GM18868 (cell line): ENCODE data around the gene PCARE.
"Not testable (repeated sequence)": the region's sequence is repeated elsewhere in the genome, so short reads cannot be mapped to it uniquely, and the experiment has no call there.

Experiments used
- ATAC-seq: cut with Tn5 transposase; IDR thresholded peaks from one replicate; pipeline ENCODE4 v1.9.1; 2021; ENCODE audit warnings: mild to moderate bottlenecking, moderate library complexity; ENCODE audit not compliant: unreplicated experiment

The PCARE gene

DNA sequence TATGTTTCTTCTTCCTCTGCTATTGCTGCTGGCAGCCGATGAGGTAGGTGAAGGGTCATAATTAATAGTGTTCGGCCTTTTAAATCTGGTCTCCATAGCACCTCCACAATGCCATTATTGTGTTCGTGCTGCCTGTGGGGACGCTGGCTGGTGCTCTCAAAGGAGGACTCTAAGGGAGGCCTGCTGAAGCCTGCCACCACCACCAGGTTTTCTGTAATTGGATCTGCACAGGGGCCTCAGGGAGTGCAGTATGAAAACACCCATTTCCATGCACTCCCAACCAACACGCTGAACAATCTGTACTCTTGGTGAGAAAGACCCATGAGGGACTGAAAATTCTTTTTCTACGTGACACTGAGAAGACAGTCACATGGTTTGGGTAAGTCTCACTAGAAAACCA is 23.2 kb upstream of the PCARE start:
- no peak for ATAC-seq

DNA sequence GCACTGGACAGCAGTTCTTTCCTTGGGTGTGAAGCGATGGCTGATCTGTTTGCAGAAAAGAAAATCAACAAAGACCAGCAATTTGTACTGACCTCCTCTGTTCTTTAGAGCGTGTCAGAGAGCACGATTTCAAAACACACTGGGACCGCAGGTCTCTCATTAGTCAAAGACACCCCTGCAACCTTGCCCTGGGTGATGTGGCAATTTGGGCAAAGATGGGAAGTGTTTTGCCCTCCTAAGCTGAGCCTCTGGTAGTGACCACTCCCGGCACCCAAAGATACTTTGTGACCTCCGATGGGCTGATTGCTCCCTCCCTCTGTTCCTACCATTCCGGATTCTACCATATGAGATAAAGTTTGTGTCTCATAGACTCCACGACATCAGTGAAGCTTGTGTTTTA is 22.6 kb upstream of the PCARE start:
- no peak for ATAC-seq

DNA sequence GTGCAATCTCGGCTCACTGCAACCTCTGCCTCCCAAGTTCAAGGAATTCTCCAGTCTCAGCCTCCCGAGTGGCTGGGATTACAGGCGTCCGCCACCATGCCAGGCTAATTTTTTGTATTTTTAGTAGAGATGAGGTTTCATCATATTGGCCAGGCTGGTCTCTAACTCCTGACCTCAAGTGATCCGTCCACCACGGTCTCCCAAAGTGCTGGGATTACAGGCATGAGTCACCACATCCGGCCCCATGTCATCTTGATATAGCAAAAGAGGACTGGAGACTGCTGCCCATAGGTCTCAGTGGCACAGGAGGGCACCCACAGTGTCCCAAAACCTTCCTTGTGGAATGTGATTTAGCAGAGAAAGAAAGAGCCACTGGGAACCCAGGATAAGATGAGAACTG is 16.0 kb upstream of the PCARE start:
- not testable (repeated sequence) for ATAC-seq

DNA sequence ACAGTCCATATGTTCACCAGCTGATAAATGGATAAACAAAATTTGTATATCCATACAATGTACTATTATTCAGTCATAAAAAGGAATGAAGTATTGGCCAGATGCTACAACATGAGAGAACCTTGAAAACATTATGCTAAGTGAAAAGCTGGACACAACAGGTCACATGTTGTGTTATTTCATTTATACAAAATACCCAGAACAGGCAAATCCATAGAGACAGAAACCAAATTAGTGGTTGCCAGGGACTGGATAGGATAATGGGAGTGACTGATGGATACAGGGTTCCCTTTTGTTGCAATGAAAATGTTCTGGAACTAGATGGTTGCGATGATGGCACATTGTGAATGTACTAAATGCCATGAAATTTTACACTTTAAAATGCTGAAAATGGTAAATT is 10.2 kb upstream of the PCARE start:
- no peak for ATAC-seq

DNA sequence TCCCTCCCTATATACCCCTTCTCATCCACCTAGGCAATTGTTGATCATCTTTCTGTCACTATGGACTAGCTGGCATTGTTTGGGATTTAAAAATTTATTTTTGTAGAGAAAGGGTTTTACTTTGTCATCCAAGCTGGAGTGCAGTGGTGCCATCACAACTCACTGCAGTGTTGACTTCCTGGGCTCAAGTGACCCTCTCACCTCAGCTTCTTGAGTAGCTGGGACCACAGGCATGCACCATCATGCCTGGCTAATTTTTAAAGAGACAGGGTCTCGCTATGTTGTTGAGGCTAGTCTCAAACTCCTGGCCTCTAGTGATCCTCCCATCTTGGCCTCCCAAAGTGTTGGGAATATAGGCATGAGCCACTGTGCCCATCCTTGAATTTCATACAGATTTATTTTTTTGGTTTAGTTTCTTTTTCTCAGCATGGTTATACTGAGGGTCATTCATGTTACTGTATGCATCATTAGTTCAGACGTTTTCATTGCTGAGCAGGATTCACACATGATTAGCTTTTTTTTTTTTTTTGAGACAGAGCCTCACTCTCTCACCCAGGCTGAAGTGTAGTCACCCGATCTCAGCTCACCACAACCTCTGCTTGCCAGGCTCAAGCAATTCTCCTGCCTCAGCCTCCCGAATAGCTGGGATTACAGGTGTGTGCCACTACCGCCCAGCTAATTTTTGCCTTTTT is 8.6 kb upstream of the PCARE start:
- ATAC-seq: no peak

DNA sequence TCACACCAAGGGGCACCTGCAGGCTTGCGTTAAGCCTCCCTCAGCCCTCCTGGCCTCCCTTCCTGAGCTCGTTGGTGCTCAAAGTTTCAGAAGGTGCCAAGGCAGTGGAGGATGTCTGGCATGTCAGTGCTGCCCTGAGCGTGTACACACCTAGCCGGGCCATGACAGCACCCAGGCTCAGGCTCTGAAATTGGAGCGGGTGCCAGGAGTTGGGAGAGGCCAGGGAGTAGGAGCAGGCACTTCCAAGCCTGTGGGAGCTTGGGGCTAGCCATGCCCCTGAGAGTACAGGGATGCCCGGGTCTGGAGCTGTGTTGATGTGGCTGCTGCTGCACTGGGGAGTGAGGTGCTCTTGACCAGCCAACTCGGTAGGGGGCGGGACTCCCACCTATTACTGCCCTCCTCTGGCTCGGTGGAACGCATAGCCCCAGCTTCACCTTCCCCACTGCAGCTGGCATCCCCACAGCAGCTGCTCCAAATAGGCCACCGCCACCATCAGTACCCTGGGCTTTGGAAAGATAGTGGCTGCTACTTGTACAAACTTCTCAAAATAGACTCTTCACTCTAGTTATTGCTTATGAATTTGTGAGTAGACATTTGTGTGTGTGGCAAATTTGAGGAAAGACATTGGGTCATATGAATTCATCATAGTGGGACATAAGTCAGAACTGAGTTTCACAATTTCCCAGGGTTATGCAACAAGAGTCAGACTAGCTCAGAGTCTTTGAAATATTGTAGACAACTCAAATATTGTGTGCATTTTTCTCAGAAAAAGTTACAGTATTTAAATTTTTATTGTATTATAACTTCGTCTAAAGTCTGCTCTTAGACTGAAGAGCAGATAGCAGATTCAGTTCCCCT is 6.8 kb upstream of the PCARE start:
- ATAC-seq: no peak

DNA sequence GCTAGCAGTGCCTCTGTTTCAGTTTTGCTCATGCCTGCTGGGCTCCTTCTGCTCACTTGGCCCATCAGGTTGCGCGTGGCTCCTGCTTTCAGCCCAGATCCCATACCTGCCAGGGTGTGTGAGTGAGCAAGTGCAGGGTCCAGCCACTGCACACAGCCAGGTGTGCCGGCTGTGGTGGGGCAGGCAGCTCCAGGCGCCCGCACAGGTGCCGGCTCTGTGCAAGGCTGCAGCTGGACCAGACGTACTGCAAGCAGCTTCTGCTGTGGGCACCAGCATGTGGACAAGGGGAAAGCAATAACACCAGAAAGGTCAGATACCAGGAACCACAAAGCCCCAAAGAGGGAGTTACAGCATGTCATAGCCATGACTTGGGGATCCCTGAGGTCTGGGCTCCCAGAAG is 5.6 kb upstream of the PCARE start:
- no peak for ATAC-seq

DNA sequence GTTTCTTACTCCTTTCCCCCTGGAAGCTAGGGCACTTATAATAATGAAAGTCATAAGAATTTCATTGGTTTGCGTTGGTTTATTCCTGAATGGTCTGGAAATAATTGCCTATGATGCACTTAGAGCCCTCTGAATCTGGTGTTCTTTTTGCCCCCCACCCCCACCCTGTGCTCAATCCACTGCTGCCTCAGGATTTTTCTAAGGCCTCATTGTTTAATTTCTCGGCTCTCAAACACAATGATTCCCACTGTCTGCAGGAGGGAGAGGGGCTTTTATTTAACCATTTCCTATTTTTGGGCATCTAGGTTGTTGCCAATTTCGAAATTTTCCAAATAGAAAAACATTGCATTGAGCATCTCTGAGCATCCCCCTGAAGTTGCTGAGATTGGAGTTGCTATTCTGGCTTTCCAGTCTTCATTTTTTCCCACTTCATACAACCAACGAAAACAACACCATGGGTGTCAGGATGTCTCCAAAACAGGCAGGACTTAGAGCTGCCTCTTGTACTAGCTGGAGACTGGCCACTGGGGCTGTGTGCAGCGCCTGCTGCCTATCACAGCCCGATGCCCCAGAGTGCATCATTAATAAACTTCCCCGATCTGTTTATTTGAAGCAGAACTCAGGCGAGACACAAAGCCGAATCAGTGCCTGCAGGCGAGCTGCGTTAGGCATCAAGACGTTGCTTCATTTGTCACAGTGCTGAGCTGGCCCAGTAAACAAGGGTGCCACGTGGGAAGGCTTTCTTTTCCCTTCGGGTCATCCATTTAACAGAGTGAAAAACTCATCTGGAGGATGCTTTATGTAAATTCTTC is 1.8 kb upstream of the PCARE start:
- ATAC-seq: no peak

DNA sequence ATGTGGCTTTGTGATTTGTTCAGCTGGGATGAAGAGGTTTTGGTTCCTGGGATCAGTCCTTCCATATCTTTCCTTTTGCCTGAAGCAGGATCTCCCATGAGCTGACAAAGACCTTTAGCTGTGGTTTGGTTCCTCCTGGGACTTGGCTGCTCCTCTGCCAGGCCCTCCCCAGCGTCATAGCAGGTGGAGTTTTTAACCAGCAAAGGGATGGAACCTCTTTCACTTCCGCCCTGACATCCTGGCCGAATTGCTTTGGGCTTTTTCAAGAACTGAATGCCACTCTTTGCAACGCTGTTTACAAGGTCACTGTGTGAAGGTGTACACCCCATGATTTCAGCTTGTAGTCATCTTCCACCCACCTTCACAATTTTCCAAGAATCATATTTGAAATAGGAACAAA is 390 bp downstream of the PCARE start:
- no peak for ATAC-seq

DNA sequence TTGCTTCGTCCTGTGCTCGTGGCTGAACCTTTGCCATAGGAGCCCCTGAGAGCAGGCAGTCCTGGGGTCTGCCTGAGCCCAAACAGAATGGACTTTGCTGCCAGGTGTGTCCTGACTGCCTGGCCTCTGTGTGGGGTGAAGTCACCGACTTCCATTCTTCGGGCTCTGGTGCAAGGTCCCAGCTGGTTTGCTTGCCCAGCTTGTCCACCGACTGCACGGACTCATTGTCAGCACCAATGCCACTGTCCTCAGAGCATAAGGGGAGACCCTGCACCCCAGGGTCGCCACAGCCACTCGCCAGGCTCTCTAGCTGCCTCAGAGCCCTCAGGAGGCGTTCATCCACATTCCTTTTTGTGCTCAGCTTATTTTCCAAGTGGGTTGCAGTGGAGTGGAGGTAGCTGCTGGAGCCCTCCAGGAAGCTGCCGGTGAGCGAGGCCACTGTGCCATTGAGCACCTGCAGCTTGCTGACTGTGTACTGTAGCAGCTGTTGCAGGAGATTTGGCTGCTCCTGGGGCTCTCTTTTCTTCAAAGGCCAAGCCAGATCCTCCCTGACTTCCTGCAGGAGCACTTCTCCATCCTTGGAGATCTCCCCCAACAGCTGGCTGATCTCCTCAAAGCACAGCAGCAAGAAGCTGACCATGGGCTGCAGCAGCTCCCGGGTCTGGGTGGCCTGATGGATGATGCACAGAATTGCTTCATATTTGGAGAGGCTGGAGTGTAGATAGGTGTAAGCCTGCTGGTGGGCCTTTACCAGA is 1.2 kb downstream of the PCARE start:
- no peak for ATAC-seq

DNA sequence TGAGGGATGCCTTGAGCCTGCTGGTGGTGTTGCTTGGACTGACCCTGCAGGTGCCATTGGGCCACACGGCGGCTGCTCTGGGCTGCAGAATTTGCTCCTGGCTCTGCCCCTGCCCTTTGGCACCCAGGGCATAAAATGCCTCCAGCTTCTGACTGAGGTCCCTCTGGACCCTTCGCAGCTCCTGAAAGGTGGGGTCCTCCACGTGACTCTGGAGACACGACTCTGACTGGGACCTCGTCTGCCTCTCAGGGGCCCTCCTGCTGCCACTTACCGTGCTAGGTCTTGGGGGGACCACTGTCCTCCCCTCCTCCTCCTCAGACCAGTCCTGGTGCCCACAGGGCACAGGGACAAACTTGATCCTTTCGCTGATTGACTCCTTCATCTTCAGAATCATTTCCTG is 2.1 kb downstream of the PCARE start:
- no peak for ATAC-seq

DNA sequence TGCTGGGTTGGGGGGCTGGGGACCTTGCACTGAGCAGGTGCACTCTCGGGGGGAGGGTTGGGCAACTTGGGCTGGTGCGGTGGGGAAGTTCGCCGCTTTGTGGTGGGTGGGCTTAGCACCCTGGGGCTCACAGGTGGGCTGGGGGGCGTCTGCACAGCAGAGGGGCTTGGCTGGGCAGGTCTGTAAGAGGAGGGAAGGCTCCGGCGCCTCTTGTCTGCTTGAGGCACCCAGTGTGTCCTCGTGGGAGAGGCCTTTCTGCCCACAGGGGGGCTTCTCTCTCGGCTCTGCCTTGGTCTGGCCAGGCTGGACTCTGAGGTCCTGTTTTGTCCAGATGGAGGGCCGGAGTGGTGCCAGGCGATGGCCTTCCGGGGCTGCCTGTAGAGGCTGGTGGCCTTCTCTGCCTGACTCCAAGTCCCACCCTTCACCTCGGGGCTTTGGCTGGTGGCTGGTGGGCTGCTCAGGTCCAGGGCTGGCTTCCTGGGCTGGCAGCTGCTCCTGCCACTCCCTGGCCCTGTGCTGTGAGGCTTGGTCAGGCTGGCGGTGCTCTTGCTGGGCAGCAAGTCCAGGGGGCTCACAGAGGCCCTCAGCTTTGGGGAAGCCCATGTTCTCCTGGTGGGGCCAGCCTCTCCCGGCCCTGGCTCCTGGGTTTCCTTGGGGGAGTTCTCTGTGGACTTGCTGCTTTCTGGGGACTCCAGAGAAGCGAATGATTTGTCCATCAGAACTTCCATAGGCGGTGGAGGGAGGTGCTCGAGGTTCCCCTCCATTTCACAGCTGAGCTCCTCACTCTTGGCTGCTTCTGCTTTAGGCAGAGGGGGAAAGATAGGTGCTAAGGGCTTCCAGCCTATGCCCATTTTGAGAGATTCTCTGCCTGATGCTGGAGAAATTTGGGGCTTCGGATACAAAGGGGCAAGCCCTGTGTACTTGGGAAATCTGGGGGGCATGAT is 3.0 kb downstream of the PCARE start:
- ATAC-seq: no peak

DNA sequence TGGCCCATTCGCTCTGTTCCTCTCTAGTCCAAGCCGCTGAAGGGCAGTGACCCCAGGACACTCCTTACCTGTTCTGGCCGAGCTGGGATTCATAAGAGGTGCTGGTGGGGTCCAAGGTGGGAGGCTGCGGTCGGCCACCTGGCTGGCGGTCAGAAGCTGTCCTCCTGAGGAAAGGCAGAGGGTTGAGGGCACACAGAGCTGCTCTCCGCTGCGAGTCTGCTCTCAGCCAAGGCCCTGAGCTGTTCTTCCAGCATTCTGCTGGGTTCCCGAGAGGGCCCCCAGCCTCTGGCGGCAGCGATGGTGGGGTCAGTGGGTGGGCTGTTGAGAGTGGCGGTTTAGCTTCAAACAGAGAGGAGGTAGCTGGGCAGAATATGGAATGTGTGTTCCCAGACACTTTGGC is 3.8 kb downstream of the PCARE start:
- no peak for ATAC-seq

DNA sequence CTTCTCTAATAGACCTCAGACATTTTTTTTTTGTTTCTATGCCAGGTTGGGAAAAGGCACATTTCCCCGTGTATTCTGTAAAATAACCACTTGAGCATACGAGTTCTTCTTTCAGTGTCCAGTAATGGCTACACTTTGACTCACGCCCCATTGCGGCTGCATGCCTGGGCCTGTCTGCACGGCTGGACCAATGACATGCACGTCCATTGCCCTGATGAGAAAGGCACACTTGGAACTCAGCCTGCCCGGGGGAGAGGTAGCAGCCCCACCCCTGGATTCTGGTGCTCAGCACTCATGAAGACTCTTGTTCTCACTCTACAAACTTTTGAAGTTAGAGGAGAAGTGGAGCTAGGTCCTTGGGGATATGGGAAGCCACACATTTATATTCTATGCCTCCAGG is 5.8 kb downstream of the PCARE start:
- no peak for ATAC-seq

DNA sequence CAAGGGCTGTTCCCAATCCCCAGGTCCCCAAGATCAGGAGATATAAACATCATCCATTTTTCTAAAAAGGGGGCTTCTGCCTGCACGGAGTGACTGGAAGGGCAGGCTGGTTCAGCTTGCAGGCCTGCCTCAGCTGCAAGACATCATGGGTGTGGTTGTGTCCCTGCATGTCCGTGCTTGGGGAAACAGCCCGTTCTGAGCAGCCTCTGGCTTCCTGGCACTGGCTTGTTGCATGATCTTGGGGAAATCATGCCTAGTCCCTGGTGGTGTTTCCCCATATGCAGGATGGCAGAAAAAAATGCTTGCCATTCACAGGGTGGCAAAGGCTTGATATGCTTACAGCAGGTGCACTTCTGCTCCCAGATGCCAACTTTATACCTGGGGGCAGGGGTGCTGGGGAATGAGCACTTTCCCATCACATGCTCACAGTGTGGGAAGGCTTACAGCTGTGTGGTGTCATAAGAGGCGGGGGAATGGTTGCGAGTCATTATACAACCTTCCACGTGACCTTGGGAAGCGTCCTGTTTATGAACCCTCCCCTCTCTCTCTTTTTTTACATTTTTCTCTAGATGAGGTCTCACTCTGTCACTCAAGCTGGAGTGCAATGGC is 7.2 kb downstream of the PCARE start:
- no peak for ATAC-seq

DNA sequence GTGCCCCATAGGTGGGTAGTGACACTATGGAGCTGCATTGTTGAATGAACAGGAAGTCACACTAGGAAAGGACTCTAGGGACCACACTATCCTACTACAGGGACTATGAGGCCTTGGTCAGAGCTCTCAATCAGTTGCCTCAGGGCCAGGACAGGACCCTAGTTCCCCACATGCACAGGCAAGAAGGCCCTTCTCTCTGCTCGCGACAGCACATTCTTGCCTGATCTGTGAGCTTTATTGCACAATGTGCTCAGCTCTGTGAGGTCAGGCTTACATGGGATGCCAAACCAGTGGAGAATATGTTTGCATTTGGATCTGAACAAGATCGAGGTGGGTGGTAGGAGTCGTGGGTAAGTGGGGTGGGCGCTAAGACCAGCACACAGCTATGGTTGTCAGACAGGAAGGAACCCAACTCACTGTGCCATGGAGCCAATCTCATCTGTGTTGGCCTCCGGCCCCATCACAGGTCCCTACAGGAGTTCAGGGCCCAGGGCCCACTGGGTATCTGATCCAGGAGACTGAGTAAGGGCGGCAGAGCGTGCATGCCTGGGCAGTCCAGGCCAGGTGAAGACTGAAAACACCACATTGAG is 8.0 kb downstream of the PCARE start:
- ATAC-seq: no peak

DNA sequence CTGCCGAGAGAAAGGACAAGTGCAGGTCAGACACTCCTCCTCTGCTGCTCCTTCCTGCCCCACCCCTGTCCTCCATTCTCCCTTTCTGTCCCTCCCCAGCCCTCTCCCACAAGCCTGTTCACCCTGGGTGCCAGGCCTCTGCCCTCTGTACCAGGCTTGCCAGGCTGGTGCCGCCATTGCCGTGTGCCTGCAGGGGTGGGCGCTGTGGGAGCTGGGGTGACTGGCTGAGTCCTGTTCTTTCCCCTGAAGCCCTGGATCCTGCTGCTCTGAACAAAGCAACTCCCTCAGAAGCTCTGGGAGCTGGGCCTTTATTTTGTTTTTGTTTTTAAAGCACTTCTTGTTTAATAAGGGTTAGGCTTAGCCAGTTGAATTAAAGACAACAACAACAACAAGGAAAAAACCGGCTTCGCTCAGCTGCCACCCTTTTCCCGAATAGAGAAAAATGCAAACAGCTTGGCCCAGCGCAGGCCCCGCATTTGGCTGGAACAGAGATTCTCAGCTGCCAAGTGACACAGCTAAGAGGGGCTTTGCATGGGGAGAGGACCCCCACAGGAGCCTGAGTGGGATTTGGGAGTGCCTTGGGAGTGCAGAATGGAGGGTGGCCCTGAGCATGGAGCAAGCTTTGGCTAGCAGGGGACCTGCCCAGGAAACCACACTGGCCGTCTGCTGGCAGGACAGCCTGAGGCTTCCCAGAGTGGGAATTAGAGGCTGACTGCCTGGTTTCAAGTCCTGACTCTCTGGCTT is 9.1 kb downstream of the PCARE start:
- ATAC-seq: no peak

DNA sequence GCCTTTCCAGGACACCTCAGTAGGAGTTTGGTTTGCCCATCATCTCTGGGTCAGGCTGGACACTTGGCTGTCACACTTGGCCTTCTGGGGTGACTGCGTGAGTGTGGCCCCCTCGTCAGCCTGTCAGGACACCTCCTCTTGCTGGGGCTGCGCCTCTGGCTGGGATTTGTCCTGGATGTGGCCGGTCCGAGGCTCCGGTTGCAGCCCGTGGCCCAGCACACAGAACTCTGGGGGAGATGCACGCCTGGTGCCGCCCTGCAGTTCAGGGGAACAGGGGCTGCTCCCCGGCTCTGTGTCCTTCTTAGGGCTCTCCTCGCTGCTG is 9.6 kb downstream of the PCARE start:
- no peak for ATAC-seq

DNA sequence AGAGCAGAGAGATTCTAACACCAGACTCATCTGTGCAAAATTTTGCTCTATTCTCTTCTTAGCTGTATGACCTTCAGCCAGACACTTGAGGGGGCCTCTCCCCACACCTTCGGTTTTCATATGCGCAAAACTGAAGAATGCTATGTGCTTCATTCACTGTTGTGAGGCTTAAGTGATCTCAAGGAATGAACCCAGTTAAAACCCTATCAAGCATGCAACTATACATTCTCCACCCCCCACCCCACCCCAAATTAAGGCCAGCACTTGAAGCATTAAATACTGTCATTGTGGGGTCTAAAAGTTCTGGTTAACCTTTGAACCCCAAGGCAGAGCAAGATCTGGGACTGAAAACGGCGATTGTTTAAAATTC is 10.0 kb downstream of the PCARE start:
- no peak for ATAC-seq
